A549 treated with CpdA at 1 μM for 4 hours (cell line): Measurements from ENCODE around the gene CGB1. TPM values are rescaled to one million over a fixed set of nuclear protein-coding genes. Genes with fewer than 3 reads are reported as not detected.

Experiments
- total RNA-seq: library from RNA; stranded (reverse); fragments of 200-300 nt; extraction: Qiagen RNA extraction; gene quantifications from 5 replicates; pipeline ENCODE4 v1.2.3, GENCODE V29; 2022; ENCODE audit warnings: low read depth

CGB1 gene
- total RNA-seq, result 0.27 to 0.64 TPM (median 0.38 TPM) in 3 of 5 replicates, not detected in the others

DNA sequence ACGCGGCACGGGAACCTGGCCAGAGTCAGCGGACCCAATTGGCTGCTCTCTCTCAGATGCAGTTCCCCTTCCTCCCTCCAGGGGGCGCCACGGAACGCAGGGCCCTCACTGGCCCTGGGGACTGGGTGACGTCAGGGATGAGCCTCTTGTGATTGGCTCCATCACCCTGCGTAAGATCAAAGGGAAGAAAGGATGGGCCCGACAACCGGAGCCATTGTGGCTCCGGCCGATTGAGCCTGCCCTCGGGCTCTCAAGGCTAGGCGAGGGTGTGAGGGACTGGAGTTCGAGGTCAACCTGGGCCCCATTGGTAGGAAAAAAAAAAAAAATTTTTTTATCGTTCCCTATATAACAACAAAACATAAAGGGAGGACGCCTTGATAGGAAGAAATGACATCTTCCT is at the start of gene CGB1:
CGB1 (minus strand) TSS at position 81 of the 400 bp plus-strand sequence. CDS start 184 bp downstream, outside the sequence.

DNA sequence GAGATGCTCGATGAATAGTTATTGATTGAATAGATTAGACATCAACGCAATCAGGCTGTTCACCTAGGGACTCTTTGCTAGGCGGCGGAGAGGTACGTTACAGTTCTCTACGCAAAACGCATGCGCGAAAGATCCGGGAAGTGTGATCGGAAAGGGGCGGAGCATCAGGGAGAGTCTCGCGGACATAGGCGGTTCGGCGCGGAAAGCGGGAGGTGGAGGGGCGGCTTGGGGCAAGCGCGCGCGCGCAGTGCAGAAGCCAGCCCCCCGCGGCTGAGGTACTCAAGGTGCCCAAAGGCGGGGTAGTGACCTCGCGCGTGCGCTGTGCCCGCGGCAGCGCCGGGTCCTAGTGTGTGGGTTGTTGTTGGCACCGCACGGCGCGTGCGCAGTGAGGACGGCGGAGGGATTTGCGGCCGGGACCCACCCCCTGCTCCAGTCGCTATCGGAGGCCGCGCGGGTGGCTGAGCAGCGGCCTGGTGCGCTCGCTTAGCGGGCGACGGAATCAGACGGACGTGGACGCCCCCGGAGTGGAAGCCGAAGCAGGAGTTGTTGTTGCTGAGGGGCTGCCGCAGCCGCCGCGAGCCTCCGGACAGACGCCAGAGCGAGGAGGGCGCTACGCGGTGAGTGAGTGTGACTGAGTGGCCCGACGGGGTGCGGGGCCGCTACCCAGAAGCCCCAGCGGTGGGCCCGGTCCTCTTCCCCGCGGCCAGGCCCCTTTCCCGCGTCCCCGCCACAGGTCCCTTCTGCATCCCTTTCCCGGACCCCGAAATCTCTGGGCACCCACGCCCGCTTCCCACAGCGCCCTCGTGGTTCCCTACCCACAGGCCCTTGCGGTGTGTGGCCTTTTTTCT is 48.5 kb upstream of the CGB1 start, which contains the start of gene SNRNP70:
SNRNP70 (plus strand) TSS at position 432 of the 848 bp plus-strand sequence. CDS start 964 bp downstream, outside the sequence.

DNA sequence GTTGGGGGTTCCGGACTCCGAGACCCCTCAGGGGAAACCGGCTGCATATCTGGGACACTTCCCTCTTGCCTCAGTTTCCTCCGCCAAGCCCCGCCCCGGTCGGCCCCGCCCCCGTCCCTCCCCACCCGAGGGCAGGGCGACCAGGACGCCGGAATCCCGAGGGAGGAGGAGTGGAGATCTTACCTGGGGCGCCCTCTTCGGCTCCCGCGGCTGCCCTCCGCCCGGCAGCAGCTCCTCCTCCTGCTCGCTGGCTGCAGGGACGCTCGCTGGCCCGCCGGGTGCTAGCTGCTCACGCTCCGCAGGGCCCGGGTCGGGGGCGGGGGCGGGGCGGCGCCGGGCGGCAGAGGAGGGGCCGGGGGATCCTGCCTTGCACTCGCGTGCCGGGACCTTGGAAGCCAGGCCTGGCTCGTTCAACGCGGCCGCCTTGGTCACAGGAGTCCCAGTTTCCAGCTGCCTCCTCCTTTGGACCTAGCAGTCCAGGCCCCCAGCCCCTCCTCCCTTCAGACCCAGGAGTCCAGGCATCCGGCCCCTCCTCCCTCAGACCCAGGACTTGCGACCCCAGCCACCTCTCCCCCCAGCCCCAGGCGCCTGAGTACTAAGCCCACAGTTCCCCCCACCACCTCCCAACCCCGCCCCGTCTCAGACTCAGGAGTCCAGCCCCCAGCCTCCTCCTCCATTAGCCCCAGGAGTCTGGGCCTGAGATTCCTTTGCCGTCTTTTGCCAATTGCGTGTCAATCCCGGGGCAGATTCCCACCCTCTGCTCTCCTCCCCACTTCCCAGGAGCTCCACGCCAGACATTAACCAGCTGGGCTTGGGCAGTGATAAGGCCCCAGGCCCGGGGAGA is 28.3 kb upstream of the CGB1 start, which contains the start of gene NTF4:
NTF4 (minus strand) TSS at position 51 of the 844 bp plus-strand sequence. CDS start 2,821 bp downstream, outside the sequence.

DNA sequence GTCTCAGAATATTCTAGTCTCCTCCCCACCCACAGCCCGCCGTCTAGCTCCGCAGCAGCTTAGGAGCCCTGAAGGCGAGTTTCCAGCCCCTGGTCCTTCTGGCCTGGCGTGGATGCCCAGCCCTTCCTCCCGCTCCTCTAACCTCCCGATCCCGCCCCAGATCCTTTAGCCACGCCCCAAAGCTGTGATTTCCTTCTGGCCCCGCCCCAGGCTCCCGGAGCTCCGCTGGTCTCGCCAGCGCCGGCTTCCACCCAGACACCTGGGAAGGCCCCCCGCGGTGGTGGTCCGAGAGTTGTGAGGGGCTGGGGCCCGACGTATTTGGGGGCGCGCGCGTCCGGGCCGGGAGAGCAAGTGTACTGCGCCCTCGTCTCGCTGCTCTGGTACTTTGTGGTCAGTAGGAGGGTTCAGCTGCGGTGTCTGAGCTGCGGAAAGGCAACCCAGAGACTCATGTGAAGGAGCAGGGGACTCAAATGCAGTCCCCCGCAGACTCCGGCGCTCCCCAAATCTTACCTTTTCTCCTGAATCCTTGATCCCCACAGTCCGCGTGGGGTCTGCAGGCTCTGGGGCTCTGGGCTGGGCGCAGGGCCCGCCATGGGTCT is 21.0 kb upstream of the CGB1 start, which contains the start of gene CGB7:
CGB7 (minus strand) TSS at position 114 of the 599 bp plus-strand sequence. CDS start 2,374 bp downstream, outside the sequence.

DNA sequence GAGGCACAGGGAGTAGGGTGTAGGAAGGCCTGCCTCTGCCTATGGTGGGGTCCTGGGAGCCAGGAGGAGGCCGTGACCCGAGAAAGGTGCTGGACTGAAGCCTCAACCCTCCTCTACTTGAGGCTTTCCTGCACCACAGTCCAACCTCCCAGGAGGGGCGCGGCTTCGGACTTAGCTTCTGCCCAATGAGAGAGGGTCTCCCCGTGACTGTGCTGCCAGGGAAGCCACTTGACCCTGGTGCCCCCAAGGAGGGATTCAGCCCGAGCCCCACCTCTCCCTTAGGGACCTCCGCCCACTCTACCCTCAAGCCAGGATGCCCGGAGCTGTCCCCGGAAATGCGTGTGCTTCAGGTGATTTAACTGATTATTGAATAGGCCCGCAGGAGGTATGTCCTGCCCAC is 12.3 kb upstream of the CGB1 start, which contains the start of gene CGB8:
CGB8 (minus strand) TSS at position 101 of the 400 bp plus-strand sequence. CDS start 372 bp downstream, outside the sequence.

DNA sequence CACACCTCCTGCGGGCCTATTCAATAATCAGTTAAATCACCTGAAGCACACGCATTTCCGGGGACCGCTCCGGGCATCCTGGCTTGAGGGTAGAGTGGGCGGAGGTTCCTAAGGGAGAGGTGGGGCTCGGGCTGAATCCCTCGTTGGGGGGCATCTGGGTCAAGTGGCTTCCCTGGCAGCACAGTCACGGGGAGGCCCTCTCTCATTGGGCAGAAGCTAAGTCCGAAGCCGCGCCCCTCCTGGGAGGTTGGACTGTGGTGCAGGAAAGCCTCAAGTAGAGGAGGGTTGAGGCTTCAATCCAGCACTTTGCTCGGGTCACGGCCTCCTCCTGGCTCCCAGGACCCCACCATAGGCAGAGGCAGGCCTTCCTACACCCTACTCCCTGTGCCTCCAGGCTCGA is 6.9 kb upstream of the CGB1 start, which contains the start of gene CGB5:
CGB5 (plus strand) TSS at position 301 of the 400 bp plus-strand sequence. CDS start 362 bp downstream, outside the sequence.

DNA sequence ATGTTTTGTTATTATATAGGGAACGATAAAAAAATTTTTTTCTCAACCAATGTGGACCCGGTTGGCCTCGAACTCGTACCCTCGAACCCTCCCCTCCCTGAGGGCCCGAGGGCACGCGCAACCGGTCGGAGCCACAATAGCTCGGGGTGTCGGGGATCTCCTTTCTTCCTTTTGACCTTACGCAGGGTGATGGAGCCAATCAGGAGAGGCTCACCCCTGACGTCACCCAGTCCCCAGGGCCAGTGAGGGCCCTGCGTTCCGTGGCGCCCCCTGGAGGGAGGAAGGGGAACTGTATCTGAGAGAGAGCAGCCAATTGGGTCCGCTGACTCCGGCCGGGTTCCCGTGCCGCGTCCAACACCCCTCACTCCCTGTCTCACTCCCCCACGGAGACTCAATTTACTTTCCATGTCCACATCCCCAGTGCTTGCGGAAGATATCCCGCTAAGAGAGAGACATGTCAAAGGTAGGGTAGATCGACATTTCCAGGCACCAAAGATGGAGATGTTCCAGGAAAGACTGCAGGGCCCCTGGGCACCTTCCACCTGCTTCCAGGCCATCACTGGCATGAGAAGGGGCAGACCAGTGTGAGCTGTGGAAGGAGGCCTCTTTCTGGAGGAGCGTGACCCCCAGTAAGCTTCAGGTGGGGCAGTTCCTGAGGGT is 4.9 kb downstream of the CGB1 start, which contains the start of gene CGB2:
CGB2 (plus strand) TSS at position 249 of the 660 bp plus-strand sequence; CDS start at position 455, 206 bp downstream.

DNA sequence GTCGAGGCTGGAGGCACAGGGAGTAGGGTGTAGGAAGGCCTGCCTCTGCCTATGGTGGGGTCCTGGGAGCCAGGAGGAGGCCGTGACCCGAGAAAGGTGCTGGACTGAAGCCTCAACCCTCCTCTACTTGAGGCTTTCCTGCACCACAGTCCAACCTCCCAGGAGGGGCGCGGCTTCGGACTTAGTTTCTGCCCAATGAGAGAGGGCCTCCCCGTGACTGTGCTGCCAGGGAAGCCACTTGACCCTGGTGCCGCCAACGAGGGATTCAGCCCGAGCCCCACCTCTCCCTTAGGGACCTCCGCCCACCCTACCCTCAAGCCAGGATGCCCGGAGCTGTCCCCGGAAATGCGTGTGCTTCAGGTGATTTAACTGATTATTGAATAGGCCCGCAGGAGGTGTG is 12.5 kb downstream of the CGB1 start, which contains the start of gene CGB3:
CGB3 (minus strand) TSS at position 101 of the 400 bp plus-strand sequence. CDS start 362 bp downstream, outside the sequence.

DNA sequence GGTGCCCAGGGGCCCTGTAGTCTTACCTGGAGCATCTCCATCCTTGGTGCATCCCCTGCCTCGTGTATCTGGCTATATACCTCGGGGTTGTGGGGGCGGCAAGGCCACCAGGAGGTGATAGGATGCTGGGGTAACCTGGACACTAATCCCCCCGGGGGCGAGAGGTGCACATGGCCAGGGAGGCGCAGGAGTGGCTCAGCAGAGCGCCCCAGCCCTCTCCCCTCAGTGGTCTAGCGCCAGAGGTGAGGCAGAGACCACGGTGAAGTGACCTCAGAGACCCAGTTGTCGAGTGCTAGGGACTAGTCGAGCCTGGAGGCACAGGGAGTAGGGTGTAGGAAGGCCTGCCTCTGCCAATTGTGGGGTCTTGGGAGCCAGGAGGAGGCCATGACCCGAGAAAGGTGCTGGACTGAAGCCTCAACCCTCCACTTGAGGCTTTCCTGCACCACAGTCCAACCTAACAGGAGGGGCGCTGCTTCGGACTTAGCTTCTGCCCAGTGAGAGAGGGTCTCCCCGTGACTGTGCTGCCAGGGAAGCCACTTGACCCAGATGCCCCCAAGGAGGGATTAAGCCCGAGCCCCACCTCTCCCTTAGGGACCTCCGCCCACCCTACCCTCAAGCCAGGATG is 19.5 kb downstream of the CGB1 start, which contains the start of gene LHB:
LHB (minus strand) TSS at position 51 of the 625 bp plus-strand sequence; CDS start at position 41, 10 bp downstream.

DNA sequence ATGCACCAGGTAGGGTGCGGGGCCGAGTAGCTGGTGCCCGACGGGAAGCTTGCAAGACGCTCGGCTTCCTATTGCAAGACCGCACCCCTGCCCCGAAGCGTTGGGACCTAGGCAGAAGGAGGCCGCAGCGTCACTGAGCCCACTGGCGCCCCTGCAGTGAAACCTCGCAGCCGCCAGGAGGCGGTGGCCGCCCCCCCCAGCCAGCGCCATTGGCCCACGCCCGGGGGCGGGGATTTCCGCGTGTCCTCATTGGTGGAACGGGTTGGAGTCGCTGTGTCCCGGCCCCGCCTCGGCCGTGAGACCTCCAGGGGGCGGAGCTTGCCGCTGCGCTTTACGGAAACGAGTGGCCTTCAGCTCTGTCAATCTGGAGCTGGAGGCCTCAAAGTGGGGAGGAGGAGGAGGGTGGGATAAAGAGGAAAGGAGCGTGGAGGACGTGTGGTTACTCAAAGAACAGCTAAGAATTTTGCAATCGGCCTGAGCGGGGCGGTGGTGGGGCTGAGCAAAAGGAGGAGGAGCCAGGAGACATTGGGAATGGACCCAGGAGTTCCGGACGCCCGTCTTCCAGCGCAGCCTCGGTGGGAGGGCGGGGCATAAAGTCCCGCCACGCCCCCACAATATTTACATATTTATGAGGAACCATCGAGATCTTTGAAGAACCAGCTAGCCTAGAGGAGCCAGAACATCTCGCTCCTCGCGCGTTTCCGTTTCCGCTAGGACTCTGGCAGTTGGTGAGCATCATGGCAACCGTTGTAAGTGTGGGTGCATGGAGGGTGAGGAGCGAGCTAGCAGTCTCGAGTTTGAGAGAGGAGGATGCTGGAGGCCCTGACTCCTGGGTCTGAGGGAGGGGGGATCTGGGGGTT is 43.3 kb downstream of the CGB1 start, which contains the start of the genes GYS1 and RUVBL2:
GYS1 (minus strand) TSS at position 135 of the 860 bp plus-strand sequence. CDS start 197 bp downstream, outside the sequence.
RUVBL2 (plus strand) TSS at position 713 of the 860 bp plus-strand sequence; CDS start at position 738, 25 bp downstream.

Other genes with a start within 250 kb of the CGB1 start
- gene BCAT2, start 225.9 kb downstream of the CGB1 start, total RNA-seq, result 50.8 to 60.8 TPM (median 56.6 TPM) in 5 replicates
- gene HSD17B14, start 200.4 kb downstream of the CGB1 start, total RNA-seq, result 13.8 to 16.7 TPM (median 14.3 TPM) in 5 replicates
- 1.5 to 3.4 TPM (median 2.2 TPM) in 5 replicates for gene PLEKHA4, start 168.3 kb downstream of the CGB1 start, total RNA-seq
- 94.1 to 157 TPM (median 116 TPM) in 5 replicates for gene PPP1R15A, start 164.5 kb downstream of the CGB1 start, total RNA-seq
- not detected in 5 replicates for gene TULP2, start 138.2 kb downstream of the CGB1 start, total RNA-seq
- 185 to 225 TPM (median 213 TPM) in 5 replicates for gene NUCB1, start 136.6 kb downstream of the CGB1 start, total RNA-seq
- 1.2 to 2.2 TPM (median 1.5 TPM) in 5 replicates for gene DHDH, start 103.2 kb downstream of the CGB1 start, total RNA-seq
- 295 to 420 TPM (median 376 TPM) in 5 replicates for gene BAX, start 82.0 kb downstream of the CGB1 start, total RNA-seq
- gene FTL, start 71.6 kb downstream of the CGB1 start, total RNA-seq, result 18,205 to 25,130 TPM (median 20,428 TPM) in 5 replicates
- gene GYS1, start 43.6 kb downstream of the CGB1 start, total RNA-seq, result 17.3 to 22.6 TPM (median 19.8 TPM) in 5 replicates
- 219 to 243 TPM (median 229 TPM) in 5 replicates for gene RUVBL2, start 43.0 kb downstream of the CGB1 start, total RNA-seq
- not detected in 5 replicates for gene LHB, start 19.8 kb downstream of the CGB1 start, total RNA-seq
- 0.09 to 0.44 TPM in 2 of 5 replicates, not detected in the others for gene CGB3, start 12.6 kb downstream of the CGB1 start, total RNA-seq
- gene CGB2, start 5.0 kb downstream of the CGB1 start, total RNA-seq, result 0.27 to 0.70 TPM (median 0.32 TPM) in 4 of 5 replicates, not detected in the other
- 0.54 to 1.6 TPM (median 1.5 TPM) in 5 replicates for gene CGB5, start 7.0 kb upstream of the CGB1 start, total RNA-seq
- 2.1 to 8.1 TPM (median 4.6 TPM) in 5 replicates for gene CGB8, start 12.2 kb upstream of the CGB1 start, total RNA-seq
- 0.59 to 0.80 TPM (median 0.72 TPM) in 5 replicates for gene CGB7, start 20.9 kb upstream of the CGB1 start, total RNA-seq
- 0.27 to 0.66 TPM (median 0.35 TPM) in 4 of 5 replicates, not detected in the other for gene NTF4, start 27.9 kb upstream of the CGB1 start, total RNA-seq
- 0.01 TPM in 1 of 5 replicates, not detected in the others for gene KCNA7, start 35.8 kb upstream of the CGB1 start, total RNA-seq
- gene SNRNP70, start 48.6 kb upstream of the CGB1 start, total RNA-seq, result 311 to 363 TPM (median 344 TPM) in 5 replicates
- 4.7 to 7.2 TPM (median 5.7 TPM) in 5 replicates for gene LIN7B, start 77.5 kb upstream of the CGB1 start, total RNA-seq
- 1.2 to 2.5 TPM (median 1.8 TPM) in 5 replicates for gene C19orf73, start 82.2 kb upstream of the CGB1 start, total RNA-seq
- gene PPFIA3, start 82.6 kb upstream of the CGB1 start, total RNA-seq, result 5.7 to 9.0 TPM (median 8.0 TPM) in 5 replicates
- gene HRC, start 118.5 kb upstream of the CGB1 start, total RNA-seq, result 0.07 to 0.14 TPM in 2 of 5 replicates, not detected in the others
- 6.8 to 9.9 TPM (median 7.3 TPM) in 5 replicates for gene TRPM4, start 120.9 kb upstream of the CGB1 start, total RNA-seq